ENCODE results near the gene VPS37D. TPM values are rescaled to one million over a fixed set of nuclear protein-coding genes. Genes with fewer than 3 reads are reported as not detected.

The VPS37D gene
- total and polyA plus RNA-seq, 2 of the 4 experiments (the other 2 are of a cell fraction): 2.3 to 3.1 TPM

DNA sequence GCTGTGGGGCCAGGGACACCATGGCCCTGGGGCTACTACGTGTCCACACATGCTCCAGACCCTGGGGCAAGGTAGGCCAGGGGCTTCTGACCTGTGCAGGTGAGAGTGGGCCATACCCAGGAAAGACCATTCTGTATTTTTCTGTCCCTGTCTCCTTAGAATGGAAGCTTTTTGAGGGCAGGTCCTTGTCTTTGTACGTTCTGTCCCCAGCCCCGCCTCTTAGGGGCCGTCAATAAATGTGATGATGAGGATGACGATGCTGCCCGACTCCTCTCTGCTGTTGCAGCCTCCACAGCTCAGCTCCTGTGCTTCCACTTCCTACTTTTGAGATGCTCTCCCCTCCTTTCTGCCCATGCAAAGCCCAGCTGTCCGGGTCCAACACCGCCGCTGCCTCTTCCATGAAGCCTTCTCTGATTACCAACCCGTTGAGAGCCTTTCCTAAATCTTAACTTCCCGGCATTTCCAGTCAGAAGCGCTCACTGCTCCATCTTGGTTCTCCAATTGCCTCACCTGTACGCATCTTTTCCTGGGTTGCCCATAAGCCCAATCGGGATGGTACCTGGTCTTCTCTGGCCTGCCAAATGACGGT lies 4.3 kb downstream of the VPS37D start:
- POLR2A ChIA-PET (ENCODE audit: unreplicated experiment): no interaction called here
- WGBS, 2 experiments (ENCODE audit: extremely low coverage in 2 of 2, insufficient read length in 1 of 2): 89% methylated on average over 8 of the region's 15 CpGs; no CpG with 5 or more reads in 1 of the 2 experiments
- in situ Hi-C loops (cut with MboI; ENCODE audit: low sequenced_read_pairs): no loop called here

More for the DNA sequence above, 4.3 kb downstream of the VPS37D start:
- intact Hi-C loops (cut with micrococcal nuclease) (no loop called here), dilution Hi-C loops (cut with HindIII; ENCODE audit: low sequenced_read_pairs, unreplicated experiment) (no loop called here)
- Histone ChIP-seq H3K4me3 (ENCODE audit: insufficient read depth, low read depth, low read length) (no peak overlapping the region), H3K9me1 (ENCODE audit: insufficient read depth, low read length) (0 out of 2 replicates have a peak, but pooled peaks cover 2% of the 10 kb centered on the region), H4K91ac (ENCODE audit: insufficient read depth, low read depth, low read length) (no peak overlapping the region), H2BK5ac (ENCODE audit: low read depth, low read length, poor library complexity, severe bottlenecking) (no peak overlapping the region), H3K9ac (ENCODE audit: low read depth, low read length) (no peak overlapping the region), H2AK5ac (ENCODE audit: low read depth, low read length) (no peak overlapping the region), H4K20me1 (ENCODE audit: insufficient read depth, low read length) (0 out of 2 replicates have a peak, but pooled peaks cover 4% of the 10 kb centered on the region), H2BK20ac (ENCODE audit: low read depth, low read length) (no peak overlapping the region), H3K36me3 (ENCODE audit: control insufficient read depth, insufficient read depth, low read length) (peaks cover 8% of the 10 kb centered on the region; the same call in 1 of the 2 replicates), H3K4ac (ENCODE audit: low read depth, low read length) (no peak overlapping the region), H2AFZ (replicated peaks; ENCODE audit: low read length, poor library complexity) (no peak overlapping the region), H4K5ac (ENCODE audit: low read depth, low read length) (no peak overlapping the region), H3K23ac (ENCODE audit: low read depth, low read length) (no peak overlapping the region), H3K4me1 (ENCODE audit: control insufficient read depth, insufficient read depth, low read length) (no peaks in the 10 kb centered on the region; the same call in 1 of the 2 replicates), H3K27me3 (ENCODE audit: control insufficient read depth, insufficient read depth, low read length) (no peaks in the 10 kb centered on the region), H3K18ac (ENCODE audit: low read depth, low read length) (no peak overlapping the region), H2BK15ac (ENCODE audit: low read depth, low read length) (no peak overlapping the region), H3K79me1 (ENCODE audit: low read depth in 1 of 2, low read length in 2 of 2) (peaks cover 0 to 9% of the 10 kb centered on the region in 2 experiments; a peak in 2 of 4 replicates), H3K4me2 (ENCODE audit: low read depth, low read length) (no peak overlapping the region), H2BK120ac (ENCODE audit: low read depth, low read length) (no peak overlapping the region), H4K8ac (ENCODE audit: low read depth in 2 of 2, low read length in 2 of 2) (no peak overlapping the region), H3K56ac (ENCODE audit: extremely low read depth, insufficient read depth, low read length) (no peak overlapping the region), H3K9me3 (ENCODE audit: control insufficient read depth, insufficient read depth, low read length) (no peaks in the 10 kb centered on the region), H2AK9ac (replicated peaks; ENCODE audit: low read depth, low read length, poor library complexity) (no peak overlapping the region), H3K27ac (ENCODE audit: insufficient read depth, low read length) (no peak overlapping the region), H3K14ac (replicated peaks; ENCODE audit: low read depth, low read length) (no peak overlapping the region)
- no peak for TF ChIP-seq MAZ (IDR thresholded peaks at IDR 0.05; ENCODE audit: borderline replicate concordance, low read depth, low read length)
- ATAC-seq (ENCODE audit: low read depth) (no peak), DNase-seq (no peak)
- CTCF ChIA-PET: no interaction called here
- BruUV-seq (replicated peaks): no TSS peak

Measured in IMR-90 (cell line).